T-helper 1 cell treated with Interleukin-12 subunit alpha and Interleukin-12 subunit beta and Interleukin-4 antibody, amounts not matched to agents 30 μg/mL and 1 μg/mL, for 36 hours (primary cell): ENCODE measurements around the gene ARHGAP25.

Experiments used
- H3K27ac Mint-ChIP-seq: one replicate; pipeline ENCODE4 v1.8.0; 2021; ENCODE audit warnings: mild to moderate bottlenecking, mixed read lengths
- H3K27me3 Mint-ChIP-seq: one replicate; pipeline ENCODE4 v1.8.0; 2021; ENCODE audit warnings: low read depth, mixed read lengths
- H3K36me3 Mint-ChIP-seq: one replicate; pipeline ENCODE4 v1.8.0; 2021; ENCODE audit warnings: low read depth, mixed read lengths
- H3K4me1 Mint-ChIP-seq: one replicate; pipeline ENCODE4 v1.8.0; 2021; ENCODE audit warnings: low read depth, mixed read lengths
- H3K4me3 Mint-ChIP-seq: one replicate; pipeline ENCODE4 v1.8.0; 2021; ENCODE audit warnings: mild to moderate bottlenecking, moderate library complexity, mixed read lengths
- H3K9me3 Mint-ChIP-seq: one replicate; pipeline ENCODE4 v1.8.0; 2021; ENCODE audit warnings: mixed read lengths

ARHGAP25 gene

GRCh38 chr2:68762665-68763064 lies 28.1 kb downstream of the ARHGAP25 start:
- peaks cover 79% of the 10 kb centered on the region for H3K4me1 Mint-ChIP-seq
- no peaks in the 10 kb centered on the region for H3K27me3 Mint-ChIP-seq
- no peaks in the 10 kb centered on the region for H3K9me3 Mint-ChIP-seq
- H3K36me3 Mint-ChIP-seq, result peaks cover 40% of the 10 kb centered on the region
- H3K27ac Mint-ChIP-seq, result peak overlapping the region; percentile 90
- H3K4me3 Mint-ChIP-seq, result peak overlapping the region; percentile 49

GRCh38 chr2:68764041-68764805 lies 29.6 kb downstream of the ARHGAP25 start:
- Mint-ChIP-seq H3K4me1 (peaks cover 81% of the 10 kb centered on the region), H3K9me3 (no peaks in the 10 kb centered on the region), H3K4me3 (peak overlapping the region; percentile 90), H3K27ac (peak overlapping the region; percentile 95), H3K27me3 (no peaks in the 10 kb centered on the region), H3K36me3 (peaks cover 33% of the 10 kb centered on the region)

- Mint-ChIP-seq H3K36me3 (peaks cover 32% of the 10 kb centered on the region), H3K4me1 (peaks cover 83% of the 10 kb centered on the region), H3K27ac (peak overlapping the region; percentile 95), H3K27me3 (no peaks in the 10 kb centered on the region), H3K9me3 (no peaks in the 10 kb centered on the region), H3K4me3 (peak overlapping the region; percentile 90)
Measured at GRCh38 chr2:68764806-68765311, 30.2 kb downstream of the ARHGAP25 start.

GRCh38 chr2:68765739-68766375 lies 31.2 kb downstream of the ARHGAP25 start:
- peaks cover 88% of the 10 kb centered on the region for H3K4me1 Mint-ChIP-seq
- H3K36me3 Mint-ChIP-seq, result peaks cover 37% of the 10 kb centered on the region
- H3K4me3 Mint-ChIP-seq, result peak overlapping the region; percentile 66
- H3K27me3 Mint-ChIP-seq, result no peaks in the 10 kb centered on the region
- peak overlapping the region; percentile 87 for H3K27ac Mint-ChIP-seq
- H3K9me3 Mint-ChIP-seq, result no peaks in the 10 kb centered on the region

GRCh38 chr2:68766376-68766845 lies 31.8 kb downstream of the ARHGAP25 start:
- Mint-ChIP-seq H3K9me3 (no peaks in the 10 kb centered on the region), H3K4me3 (peak overlapping the region; percentile 66), H3K27ac (peak overlapping the region; percentile 87), H3K27me3 (no peaks in the 10 kb centered on the region), H3K4me1 (peaks cover 88% of the 10 kb centered on the region), H3K36me3 (peaks cover 37% of the 10 kb centered on the region)

GRCh38 chr2:68767031-68767961 lies 32.7 kb downstream of the ARHGAP25 start:
- H3K27me3 Mint-ChIP-seq, result no peaks in the 10 kb centered on the region
- H3K27ac Mint-ChIP-seq, result peak overlapping the region; percentile 87
- peaks cover 88% of the 10 kb centered on the region for H3K4me1 Mint-ChIP-seq
- peaks cover 39% of the 10 kb centered on the region for H3K36me3 Mint-ChIP-seq
- peak overlapping the region; percentile 66 for H3K4me3 Mint-ChIP-seq
- no peaks in the 10 kb centered on the region for H3K9me3 Mint-ChIP-seq

GRCh38 chr2:68767996-68768395 lies 33.4 kb downstream of the ARHGAP25 start:
- H3K27me3 Mint-ChIP-seq, result no peaks in the 10 kb centered on the region
- peaks cover 90% of the 10 kb centered on the region for H3K4me1 Mint-ChIP-seq
- no peaks in the 10 kb centered on the region for H3K9me3 Mint-ChIP-seq
- peaks cover 45% of the 10 kb centered on the region for H3K36me3 Mint-ChIP-seq
- H3K27ac Mint-ChIP-seq, result peak overlapping the region; percentile 87
- peak overlapping the region; percentile 66 for H3K4me3 Mint-ChIP-seq

- Mint-ChIP-seq H3K4me1 (peaks cover 91% of the 10 kb centered on the region), H3K4me3 (peak overlapping the region; percentile 66), H3K9me3 (no peaks in the 10 kb centered on the region), H3K27me3 (no peaks in the 10 kb centered on the region), H3K36me3 (peaks cover 50% of the 10 kb centered on the region), H3K27ac (peak overlapping the region; percentile 87)
Measured at GRCh38 chr2:68768461-68768860, 33.9 kb downstream of the ARHGAP25 start.

- Mint-ChIP-seq H3K4me3 (peak overlapping the region; percentile 66), H3K9me3 (no peaks in the 10 kb centered on the region), H3K27me3 (no peaks in the 10 kb centered on the region), H3K36me3 (peaks cover 53% of the 10 kb centered on the region), H3K4me1 (peaks cover 92% of the 10 kb centered on the region), H3K27ac (peak overlapping the region; percentile 87)
Measured at GRCh38 chr2:68768951-68769350, 34.3 kb downstream of the ARHGAP25 start.

- Mint-ChIP-seq H3K36me3 (peaks cover 55% of the 10 kb centered on the region), H3K9me3 (no peaks in the 10 kb centered on the region), H3K4me1 (peaks cover 91% of the 10 kb centered on the region), H3K27ac (peak overlapping the region; percentile 87), H3K27me3 (no peaks in the 10 kb centered on the region), H3K4me3 (peak overlapping the region; percentile 63)
Measured at GRCh38 chr2:68769586-68770270, 35.1 kb downstream of the ARHGAP25 start.

GRCh38 chr2:68770271-68771111 lies 35.9 kb downstream of the ARHGAP25 start:
- peak overlapping the region; percentile 63 for H3K4me3 Mint-ChIP-seq
- H3K36me3 Mint-ChIP-seq, result peaks cover 57% of the 10 kb centered on the region
- H3K9me3 Mint-ChIP-seq, result no peaks in the 10 kb centered on the region
- H3K27ac Mint-ChIP-seq, result peak overlapping the region; percentile 87
- no peaks in the 10 kb centered on the region for H3K27me3 Mint-ChIP-seq
- peaks cover 91% of the 10 kb centered on the region for H3K4me1 Mint-ChIP-seq

GRCh38 chr2:68771211-68771751 lies 36.7 kb downstream of the ARHGAP25 start:
- Mint-ChIP-seq H3K4me3 (peak overlapping the region; percentile 54), H3K36me3 (peaks cover 64% of the 10 kb centered on the region), H3K4me1 (peaks cover 92% of the 10 kb centered on the region), H3K9me3 (no peaks in the 10 kb centered on the region), H3K27me3 (no peaks in the 10 kb centered on the region), H3K27ac (peak overlapping the region; percentile 78)

- no peaks in the 10 kb centered on the region for H3K9me3 Mint-ChIP-seq
- H3K4me3 Mint-ChIP-seq, result peak overlapping the region; percentile 65
- peaks cover 95% of the 10 kb centered on the region for H3K4me1 Mint-ChIP-seq
- no peaks in the 10 kb centered on the region for H3K27me3 Mint-ChIP-seq
- peaks cover 72% of the 10 kb centered on the region for H3K36me3 Mint-ChIP-seq
- peak overlapping the region; percentile 88 for H3K27ac Mint-ChIP-seq
Measured at GRCh38 chr2:68772109-68772508, 37.5 kb downstream of the ARHGAP25 start.
